ENCODE measurements around the gene ANTXR1.

ANTXR1 gene

GRCh38 chr2:69139778-69140670, 127.0 kb downstream of the ANTXR1 start:
- DNase-seq: no peak

GRCh38 chr2:69141061-69141460, 128.1 kb downstream of the ANTXR1 start:
- no peak for DNase-seq

GRCh38 chr2:69143748-69144360, 130.9 kb downstream of the ANTXR1 start:
- no peak for DNase-seq

- DNase-seq: no peak
Observed at GRCh38 chr2:69145204-69145603, 132.2 kb downstream of the ANTXR1 start.

- no peak for DNase-seq
Observed at GRCh38 chr2:69147841-69148533, 135.0 kb downstream of the ANTXR1 start.

GRCh38 chr2:69149631-69150215, 136.7 kb downstream of the ANTXR1 start:
- DNase-seq: no peak

GRCh38 chr2:69151931-69152330, 139.0 kb downstream of the ANTXR1 start:
- no peak for DNase-seq

- no peak for DNase-seq
Observed at GRCh38 chr2:69152847-69153583, 140.0 kb downstream of the ANTXR1 start.

GRCh38 chr2:69154106-69154505, 141.1 kb downstream of the ANTXR1 start:
- no peak for DNase-seq

- no peak for DNase-seq
Observed at GRCh38 chr2:69156624-69157023, 143.6 kb downstream of the ANTXR1 start.

- no peak for DNase-seq
Observed at GRCh38 chr2:69157441-69157840, 144.5 kb downstream of the ANTXR1 start.

GRCh38 chr2:69159986-69160385, 147.0 kb downstream of the ANTXR1 start:
- peak; percentile 17 for DNase-seq

- no peak for DNase-seq
Observed at GRCh38 chr2:69162057-69162456, 149.1 kb downstream of the ANTXR1 start.

GRCh38 chr2:69163109-69163508, 150.1 kb downstream of the ANTXR1 start:
- DNase-seq: peak; percentile 62

GRCh38 chr2:69163556-69163955, 150.6 kb downstream of the ANTXR1 start:
- peak; percentile 5 for DNase-seq

- DNase-seq: no peak
Observed at GRCh38 chr2:69164061-69164778, 151.2 kb downstream of the ANTXR1 start.

- no peak for DNase-seq
Observed at GRCh38 chr2:69165091-69165880, 152.3 kb downstream of the ANTXR1 start.

- no peak for DNase-seq
Observed at GRCh38 chr2:69166465-69166811, 153.5 kb downstream of the ANTXR1 start.

GRCh38 chr2:69166812-69167468, 154.0 kb downstream of the ANTXR1 start:
- DNase-seq: no peak

GRCh38 chr2:69167469-69167822, 154.5 kb downstream of the ANTXR1 start:
- no peak for DNase-seq

Data from RPMI8226 (cell line).